ENCODE data around the gene HSF5. TPM values are rescaled to one million over a fixed set of nuclear protein-coding genes. Genes with fewer than 3 reads are reported as not detected.
A peak's percentile ranks its signal among the peaks of the same experiment; 100 is the strongest.

HSF5 gene
- total RNA-seq, 2 donors from 2014 or later = 1.5 to 1.6 TPM

GRCh38 chr17:58396173-58396572 is 92.0 kb downstream of the HSF5 start:
- no peak overlapping the region for H3K27ac Mint-ChIP-seq
- no peaks in the 10 kb centered on the region for H3K4me1 Mint-ChIP-seq
- H3K27me3 Mint-ChIP-seq = peaks cover 5% of the 10 kb centered on the region
- ATAC-seq (no peak), DNase-seq (no peak)
- no peak overlapping the region for H3K4me3 Mint-ChIP-seq
- H3K9me3 ChIP-seq (ENCODE audit: control insufficient read depth, low read length, poor library complexity, severe bottlenecking) = no peaks in the 10 kb centered on the region
- peaks cover 3% of the 10 kb centered on the region for H3K36me3 Mint-ChIP-seq (ENCODE audit: low read depth)

GRCh38 chr17:58394534-58395223 is 93.5 kb downstream of the HSF5 start:
- Mint-ChIP-seq H3K27me3 (peaks cover 5% of the 10 kb centered on the region), H3K27ac (no peak overlapping the region), H3K4me1 (no peaks in the 10 kb centered on the region), H3K36me3 (ENCODE audit: low read depth) (peaks cover 3% of the 10 kb centered on the region), H3K4me3 (no peak overlapping the region)
- ATAC-seq (no peak), DNase-seq (no peak)
- H3K9me3 ChIP-seq (ENCODE audit: control insufficient read depth, low read length, poor library complexity, severe bottlenecking) = no peaks in the 10 kb centered on the region

GRCh38 chr17:58391302-58391984 is 96.8 kb downstream of the HSF5 start:
- DNase-seq = no peak
- no peak for ATAC-seq
- H3K9me3 ChIP-seq (ENCODE audit: control insufficient read depth, low read length, poor library complexity, severe bottlenecking) = no peaks in the 10 kb centered on the region
- no peak overlapping the region for H3K27ac Mint-ChIP-seq
- peaks cover 3% of the 10 kb centered on the region for H3K36me3 Mint-ChIP-seq (ENCODE audit: low read depth)
- peaks cover 5% of the 10 kb centered on the region for H3K27me3 Mint-ChIP-seq
- H3K4me1 Mint-ChIP-seq = peaks cover 7% of the 10 kb centered on the region
- no peak overlapping the region for H3K4me3 Mint-ChIP-seq

- H3K36me3 Mint-ChIP-seq (ENCODE audit: low read depth) = no peaks in the 10 kb centered on the region
- peaks cover 7% of the 10 kb centered on the region for H3K4me1 Mint-ChIP-seq
- DNase-seq = no peak
- ATAC-seq = no peak
- H3K27ac Mint-ChIP-seq = no peak overlapping the region
- H3K4me3 Mint-ChIP-seq = no peak overlapping the region
- H3K27me3 Mint-ChIP-seq = peaks cover 5% of the 10 kb centered on the region
- no peaks in the 10 kb centered on the region for H3K9me3 ChIP-seq (ENCODE audit: control insufficient read depth, low read length, poor library complexity, severe bottlenecking)
Measured at GRCh38 chr17:58390884-58391283, 97.3 kb downstream of the HSF5 start.

- Mint-ChIP-seq H3K27ac (no peak overlapping the region), H3K4me3 (no peak overlapping the region), H3K4me1 (peaks cover 12% of the 10 kb centered on the region), H3K36me3 (ENCODE audit: low read depth) (no peaks in the 10 kb centered on the region), H3K27me3 (peaks cover 5% of the 10 kb centered on the region)
- no peak for DNase-seq
- ATAC-seq = no peak
- no peaks in the 10 kb centered on the region for H3K9me3 ChIP-seq (ENCODE audit: control insufficient read depth, low read length, poor library complexity, severe bottlenecking)
Measured at GRCh38 chr17:58388302-58389190, 99.7 kb downstream of the HSF5 start.

- no peak for DNase-seq
- H3K27ac Mint-ChIP-seq = no peak overlapping the region
- H3K4me1 Mint-ChIP-seq = peaks cover 12% of the 10 kb centered on the region
- H3K4me3 Mint-ChIP-seq = no peak overlapping the region
- no peaks in the 10 kb centered on the region for H3K9me3 ChIP-seq (ENCODE audit: control insufficient read depth, low read length, poor library complexity, severe bottlenecking)
- peaks cover 5% of the 10 kb centered on the region for H3K27me3 Mint-ChIP-seq
- ATAC-seq = peak; percentile 82
- no peaks in the 10 kb centered on the region for H3K36me3 Mint-ChIP-seq (ENCODE audit: low read depth)
Measured at GRCh38 chr17:58387834-58388233, 100.4 kb downstream of the HSF5 start.

- Mint-ChIP-seq H3K4me3 (no peak overlapping the region), H3K27ac (no peak overlapping the region), H3K4me1 (peaks cover 23% of the 10 kb centered on the region), H3K27me3 (peaks cover 2% of the 10 kb centered on the region), H3K36me3 (ENCODE audit: low read depth) (peaks cover 2% of the 10 kb centered on the region)
- ATAC-seq (no peak), DNase-seq (no peak)
- H3K9me3 ChIP-seq (ENCODE audit: control insufficient read depth, low read length, poor library complexity, severe bottlenecking) = no peaks in the 10 kb centered on the region
Measured at GRCh38 chr17:58386708-58387107, 101.5 kb downstream of the HSF5 start.

GRCh38 chr17:58385359-58385899 is 102.8 kb downstream of the HSF5 start:
- H3K27ac Mint-ChIP-seq = no peak overlapping the region
- H3K4me1 Mint-ChIP-seq = peaks cover 28% of the 10 kb centered on the region
- DNase-seq = no peak
- H3K36me3 Mint-ChIP-seq (ENCODE audit: low read depth) = peaks cover 2% of the 10 kb centered on the region
- no peaks in the 10 kb centered on the region for H3K27me3 Mint-ChIP-seq
- H3K4me3 Mint-ChIP-seq = no peak overlapping the region
- H3K9me3 ChIP-seq (ENCODE audit: control insufficient read depth, low read length, poor library complexity, severe bottlenecking) = no peaks in the 10 kb centered on the region
- ATAC-seq = no peak

GRCh38 chr17:58384897-58385296 is 103.3 kb downstream of the HSF5 start:
- no peak for ATAC-seq
- H3K36me3 Mint-ChIP-seq (ENCODE audit: low read depth) = peaks cover 2% of the 10 kb centered on the region
- no peak for DNase-seq
- H3K27ac Mint-ChIP-seq = no peak overlapping the region
- no peaks in the 10 kb centered on the region for H3K9me3 ChIP-seq (ENCODE audit: control insufficient read depth, low read length, poor library complexity, severe bottlenecking)
- peaks cover 28% of the 10 kb centered on the region for H3K4me1 Mint-ChIP-seq
- H3K27me3 Mint-ChIP-seq = no peaks in the 10 kb centered on the region
- no peak overlapping the region for H3K4me3 Mint-ChIP-seq

- Mint-ChIP-seq H3K4me3 (no peak overlapping the region), H3K36me3 (ENCODE audit: low read depth) (peaks cover 2% of the 10 kb centered on the region), H3K27me3 (no peaks in the 10 kb centered on the region), H3K27ac (no peak overlapping the region), H3K4me1 (peaks cover 35% of the 10 kb centered on the region)
- DNase-seq = no peak
- no peaks in the 10 kb centered on the region for H3K9me3 ChIP-seq (ENCODE audit: control insufficient read depth, low read length, poor library complexity, severe bottlenecking)
- ATAC-seq = no peak
Measured at GRCh38 chr17:58383892-58384462, 104.2 kb downstream of the HSF5 start.

- H3K9me3 ChIP-seq (ENCODE audit: control insufficient read depth, low read length, poor library complexity, severe bottlenecking) = no peaks in the 10 kb centered on the region
- peak overlapping the region; percentile 92 for H3K27ac Mint-ChIP-seq
- DNase-seq = no peak
- H3K27me3 Mint-ChIP-seq = no peaks in the 10 kb centered on the region
- H3K36me3 Mint-ChIP-seq (ENCODE audit: low read depth) = peaks cover 2% of the 10 kb centered on the region
- peaks cover 34% of the 10 kb centered on the region for H3K4me1 Mint-ChIP-seq
- no peak overlapping the region for H3K4me3 Mint-ChIP-seq
- no peak for ATAC-seq
Measured at GRCh38 chr17:58382872-58383242, 105.4 kb downstream of the HSF5 start.

- Mint-ChIP-seq H3K27me3 (no peaks in the 10 kb centered on the region), H3K27ac (peak overlapping the region; percentile 92), H3K4me1 (peaks cover 35% of the 10 kb centered on the region), H3K4me3 (peak overlapping the region; percentile 41), H3K36me3 (ENCODE audit: low read depth) (peaks cover 2% of the 10 kb centered on the region)
- peak; percentile 51 for ATAC-seq
- DNase-seq = no peak
- no peaks in the 10 kb centered on the region for H3K9me3 ChIP-seq (ENCODE audit: control insufficient read depth, low read length, poor library complexity, severe bottlenecking)
Measured at GRCh38 chr17:58382108-58382871, 105.9 kb downstream of the HSF5 start.

Data from T-helper 17 cell (primary cell).